Endometrial microvascular endothelial cells (primary cell): Measurements from ENCODE around the gene RBM47. TPM values are rescaled to one million over a fixed set of nuclear protein-coding genes. Genes with fewer than 3 reads are reported as not detected.

ENCODE experiments used
- in situ Hi-C: cut with HindIII; loops from 2 replicates; pipeline ENCODE4 v1.10.0; 2017; ENCODE audit warnings: low sequenced_read_pairs, low pct_unique_long_range_greater_than_20kb; ENCODE audit errors: inconsistent ontology term
- total RNA-seq: library from RNA; depleted of rRNA; stranded (reverse); fragments of >200 nt; gene quantifications from one replicate; pipeline ENCODE4 v1.2.3, GENCODE V29; 2015; ENCODE audit errors: inconsistent ontology term

RBM47 gene
- total RNA-seq, 1 donor from 2014 or later, result 1.0 TPM

- in situ Hi-C loops, result no loop called here
Observed at GRCh38 chr4:40627540-40627939, 2.1 kb downstream of the RBM47 start.

- in situ Hi-C loops, result no loop called here
Observed at GRCh38 chr4:40626183-40626990, 3.3 kb downstream of the RBM47 start.

GRCh38 chr4:40623707-40624106 lies 6.0 kb downstream of the RBM47 start:
- in situ Hi-C loops, result no loop called here

- in situ Hi-C loops, result no loop called here
Observed at GRCh38 chr4:40622913-40623312, 6.8 kb downstream of the RBM47 start.

- in situ Hi-C loops, result no loop called here
Observed at GRCh38 chr4:40621592-40622512, 7.8 kb downstream of the RBM47 start.

- in situ Hi-C loops, result no loop called here
Observed at GRCh38 chr4:40621229-40621591, 8.5 kb downstream of the RBM47 start.

GRCh38 chr4:40619600-40619999 lies 10.1 kb downstream of the RBM47 start:
- in situ Hi-C loops, result no loop called here

- in situ Hi-C loops, result no loop called here
Observed at GRCh38 chr4:40617872-40618271, 11.8 kb downstream of the RBM47 start.

GRCh38 chr4:40614031-40614430 lies 15.6 kb downstream of the RBM47 start:
- in situ Hi-C loops, result no loop called here

GRCh38 chr4:40613456-40613855 lies 16.2 kb downstream of the RBM47 start:
- in situ Hi-C loops, result no loop called here

- in situ Hi-C loops, result no loop called here
Observed at GRCh38 chr4:40612831-40613230, 16.8 kb downstream of the RBM47 start.

- in situ Hi-C loops, result no loop called here
Observed at GRCh38 chr4:40612283-40612682, 17.4 kb downstream of the RBM47 start.

- in situ Hi-C loops, result no loop called here
Observed at GRCh38 chr4:40608628-40609027, 21.0 kb downstream of the RBM47 start.

- in situ Hi-C loops, result no loop called here
Observed at GRCh38 chr4:40607221-40607620, 22.4 kb downstream of the RBM47 start.

GRCh38 chr4:40606239-40606767 lies 23.4 kb downstream of the RBM47 start:
- in situ Hi-C loops, result no loop called here

GRCh38 chr4:40603281-40603680 lies 26.4 kb downstream of the RBM47 start:
- in situ Hi-C loops, result no loop called here

- in situ Hi-C loops, result no loop called here
Observed at GRCh38 chr4:40601641-40602040, 28.0 kb downstream of the RBM47 start.

- in situ Hi-C loops, result no loop called here
Observed at GRCh38 chr4:40600850-40601249, 28.8 kb downstream of the RBM47 start.

GRCh38 chr4:40599431-40599830 lies 30.2 kb downstream of the RBM47 start:
- in situ Hi-C loops, result no loop called here

GRCh38 chr4:40596522-40596921 lies 33.1 kb downstream of the RBM47 start:
- in situ Hi-C loops, result no loop called here
